ENCODE measurements around the gene PSME3IP1. TPM values are rescaled to one million over a fixed set of nuclear protein-coding genes. Genes with fewer than 3 reads are reported as not detected.

The PSME3IP1 gene
- polyA plus RNA-seq, 3 donors: 75.4 to 133 (median 78.6) TPM

DNA sequence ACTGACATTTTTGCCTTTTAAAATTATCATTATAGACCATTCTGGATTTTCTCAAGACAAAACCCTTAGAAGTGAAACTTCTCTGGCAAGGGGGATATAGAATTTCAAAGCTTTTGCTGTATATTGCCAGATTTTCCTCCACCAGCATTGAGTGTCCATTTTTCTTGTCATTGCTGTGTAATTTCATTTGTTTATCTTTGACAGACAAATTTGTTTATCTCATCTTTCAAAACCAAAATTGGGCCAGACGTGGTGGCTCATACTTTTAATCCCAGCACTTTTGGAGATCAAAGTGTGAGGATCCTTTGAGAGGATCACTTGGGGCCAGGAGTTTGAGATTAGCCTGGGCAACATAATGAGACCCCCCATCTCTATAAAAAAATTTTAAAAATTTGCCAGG lies 43.2 kb upstream of the PSME3IP1 start:
- no peaks in the 10 kb centered on the region for H3K4me1 Mint-ChIP-seq
- H3K36me3 ChIP-seq (replicated peaks in 1 of 2; ENCODE audit: control insufficient read depth in 1 of 2, insufficient read depth in 2 of 2, low read length in 2 of 2): peaks cover 91 to 100% of the 10 kb centered on the region in 2 donors
- no peaks in the 10 kb centered on the region for H3K9me3 ChIP-seq (replicated peaks in 1 of 2; ENCODE audit: control insufficient read depth in 1 of 2, insufficient read depth in 1 of 2, low read length in 2 of 2)
- intact Hi-C loops (cut with micrococcal nuclease): no loop called here
- no peak overlapping the region for H3K4me3 Mint-ChIP-seq
- H3K79me2 ChIP-seq (ENCODE audit: insufficient read depth, low read length): no peaks in the 10 kb centered on the region
- H3K4me2 ChIP-seq (replicated peaks; ENCODE audit: extremely low read depth, low read length, poor library complexity, severe bottlenecking): no peak overlapping the region
- H3K4me3 ChIP-seq (replicated peaks in 1 of 3; ENCODE audit: low read depth in 2 of 3, low read length in 3 of 3): no peak overlapping the region
- DNase-seq: no peak
- no peak overlapping the region for H3K27ac ChIP-seq (ENCODE audit: low read depth in 1 of 2, low read length in 2 of 2)
- TF ChIP-seq, protein P1, sequence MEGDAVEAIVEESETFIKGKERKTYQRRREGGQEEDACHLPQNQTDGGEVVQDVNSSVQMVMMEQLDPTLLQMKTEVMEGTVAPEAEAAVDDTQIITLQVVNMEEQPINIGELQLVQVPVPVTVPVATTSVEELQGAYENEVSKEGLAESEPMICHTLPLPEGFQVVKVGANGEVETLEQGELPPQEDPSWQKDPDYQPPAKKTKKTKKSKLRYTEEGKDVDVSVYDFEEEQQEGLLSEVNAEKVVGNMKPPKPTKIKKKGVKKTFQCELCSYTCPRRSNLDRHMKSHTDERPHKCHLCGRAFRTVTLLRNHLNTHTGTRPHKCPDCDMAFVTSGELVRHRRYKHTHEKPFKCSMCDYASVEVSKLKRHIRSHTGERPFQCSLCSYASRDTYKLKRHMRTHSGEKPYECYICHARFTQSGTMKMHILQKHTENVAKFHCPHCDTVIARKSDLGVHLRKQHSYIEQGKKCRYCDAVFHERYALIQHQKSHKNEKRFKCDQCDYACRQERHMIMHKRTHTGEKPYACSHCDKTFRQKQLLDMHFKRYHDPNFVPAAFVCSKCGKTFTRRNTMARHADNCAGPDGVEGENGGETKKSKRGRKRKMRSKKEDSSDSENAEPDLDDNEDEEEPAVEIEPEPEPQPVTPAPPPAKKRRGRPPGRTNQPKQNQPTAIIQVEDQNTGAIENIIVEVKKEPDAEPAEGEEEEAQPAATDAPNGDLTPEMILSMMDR (IDR thresholded peaks at IDR 0.05): no peak
- no peaks in the 10 kb centered on the region for H4K20me1 ChIP-seq (ENCODE audit: insufficient read depth, low read length)
- H3K9ac ChIP-seq (ENCODE audit: insufficient read depth, low read length, poor library complexity, severe bottlenecking): no peak overlapping the region
- H3K9me3 Mint-ChIP-seq: no peaks in the 10 kb centered on the region
- H3K27me3 ChIP-seq (ENCODE audit: control insufficient read depth in 2 of 2, insufficient read depth in 2 of 2, low read length in 2 of 2): no peaks in the 10 kb centered on the region
- no peaks in the 10 kb centered on the region for H3K27me3 Mint-ChIP-seq (ENCODE audit: low read depth in 3 of 3)
- no peak overlapping the region for H3K27ac Mint-ChIP-seq
- WGBS (ENCODE audit: insufficient coverage): no CpG with 5 or more reads among the region's 1 CpG
- peaks cover 80 to 94% of the 10 kb centered on the region in 2 donors for H3K36me3 Mint-ChIP-seq
- no peaks in the 10 kb centered on the region for H3K4me1 ChIP-seq (ENCODE audit: control insufficient read depth in 1 of 2, insufficient read depth in 2 of 2, low read length in 2 of 2)
- H2AFZ ChIP-seq (ENCODE audit: insufficient read depth, low read depth, low read length, poor library complexity, severe bottlenecking): no peak overlapping the region

- Mint-ChIP-seq H3K9me3 (no peaks in the 10 kb centered on the region), H3K27me3 (ENCODE audit: low read depth in 3 of 3) (no peaks in the 10 kb centered on the region), H3K4me1 (no peaks in the 10 kb centered on the region), H3K36me3 (peaks cover 84 to 92% of the 10 kb centered on the region in 2 donors), H3K4me3 (no peak overlapping the region), H3K27ac (peak overlapping the region in 1 of 7 donors; percentile 38)
- H2AFZ ChIP-seq (ENCODE audit: insufficient read depth, low read depth, low read length, poor library complexity, severe bottlenecking): no peak overlapping the region
- no peaks in the 10 kb centered on the region for H3K9me3 ChIP-seq (replicated peaks in 1 of 2; ENCODE audit: control insufficient read depth in 1 of 2, insufficient read depth in 1 of 2, low read length in 2 of 2)
- H4K20me1 ChIP-seq (ENCODE audit: insufficient read depth, low read length): no peaks in the 10 kb centered on the region
- no peaks in the 10 kb centered on the region for H3K79me2 ChIP-seq (ENCODE audit: insufficient read depth, low read length)
- intact Hi-C loops (cut with micrococcal nuclease): no loop called here
- no peak overlapping the region for H3K4me3 ChIP-seq (replicated peaks in 1 of 3; ENCODE audit: low read depth in 2 of 3, low read length in 3 of 3)
- H3K27me3 ChIP-seq (ENCODE audit: control insufficient read depth in 2 of 2, insufficient read depth in 2 of 2, low read length in 2 of 2): no peaks in the 10 kb centered on the region
- 100% methylated on average over 2 of the region's 4 CpGs for WGBS (ENCODE audit: insufficient coverage)
- H3K9ac ChIP-seq (ENCODE audit: insufficient read depth, low read length, poor library complexity, severe bottlenecking): no peak overlapping the region
- no peak for DNase-seq
- H3K27ac ChIP-seq (ENCODE audit: low read depth in 1 of 2, low read length in 2 of 2): no peak overlapping the region
- no peaks in the 10 kb centered on the region for H3K4me1 ChIP-seq (ENCODE audit: control insufficient read depth in 1 of 2, insufficient read depth in 2 of 2, low read length in 2 of 2)
- TF ChIP-seq, protein P1 (IDR thresholded peaks at IDR 0.05): no peak
- H3K4me2 ChIP-seq (replicated peaks; ENCODE audit: extremely low read depth, low read length, poor library complexity, severe bottlenecking): no peak overlapping the region
- peaks cover 87 to 100% of the 10 kb centered on the region in 2 donors for H3K36me3 ChIP-seq (replicated peaks in 1 of 2; ENCODE audit: control insufficient read depth in 1 of 2, insufficient read depth in 2 of 2, low read length in 2 of 2)
Observed at GRCh38 chr16:57226701-57227621, 41.1 kb upstream of the PSME3IP1 start.

Measured in CD14-positive monocyte (primary cell).